ENCODE data around the gene FBXL15.
"Not testable (repeated sequence)": the region's sequence is repeated elsewhere in the genome, so short reads cannot be mapped to it uniquely, and the experiment has no call there.

FBXL15 gene

DNA sequence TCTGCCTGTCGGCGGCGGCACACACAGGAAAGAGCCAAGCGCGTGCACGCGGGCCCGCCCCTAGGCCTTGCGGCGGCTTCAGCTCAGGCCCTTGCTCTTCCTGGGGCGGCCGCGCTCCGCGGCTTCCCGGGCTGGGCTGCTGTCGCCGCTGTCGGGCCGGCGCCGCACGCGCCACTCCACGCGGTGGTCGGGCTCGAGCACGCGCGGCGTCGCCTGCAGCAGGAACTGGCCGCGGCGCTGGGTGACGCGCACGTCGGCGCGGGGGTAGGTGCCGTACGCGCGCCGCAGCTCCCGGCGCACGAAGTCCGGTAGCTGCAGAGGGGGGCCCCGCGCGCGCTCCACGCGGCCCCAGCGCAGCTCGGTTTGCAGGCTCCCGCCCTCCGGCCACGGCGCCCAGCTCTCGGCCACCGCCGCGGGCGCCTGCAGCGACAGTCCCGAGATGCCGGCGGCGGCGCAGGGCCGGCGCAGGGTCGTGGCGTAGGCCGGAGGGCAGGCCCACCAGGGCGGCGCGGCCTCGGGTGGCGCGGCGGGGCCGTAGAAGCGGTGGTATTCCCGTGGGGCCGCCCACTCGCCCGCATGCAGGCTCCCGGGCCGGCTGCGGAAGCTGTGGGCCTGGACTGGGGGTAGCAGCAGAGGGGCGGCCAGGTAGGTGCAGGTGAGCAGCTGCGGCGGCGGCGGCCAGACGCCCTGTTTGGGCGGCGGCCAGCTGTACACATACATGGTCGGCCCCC, 29.9 kb downstream of the FBXL15 start:
- TF ChIP-seq, protein P1, sequence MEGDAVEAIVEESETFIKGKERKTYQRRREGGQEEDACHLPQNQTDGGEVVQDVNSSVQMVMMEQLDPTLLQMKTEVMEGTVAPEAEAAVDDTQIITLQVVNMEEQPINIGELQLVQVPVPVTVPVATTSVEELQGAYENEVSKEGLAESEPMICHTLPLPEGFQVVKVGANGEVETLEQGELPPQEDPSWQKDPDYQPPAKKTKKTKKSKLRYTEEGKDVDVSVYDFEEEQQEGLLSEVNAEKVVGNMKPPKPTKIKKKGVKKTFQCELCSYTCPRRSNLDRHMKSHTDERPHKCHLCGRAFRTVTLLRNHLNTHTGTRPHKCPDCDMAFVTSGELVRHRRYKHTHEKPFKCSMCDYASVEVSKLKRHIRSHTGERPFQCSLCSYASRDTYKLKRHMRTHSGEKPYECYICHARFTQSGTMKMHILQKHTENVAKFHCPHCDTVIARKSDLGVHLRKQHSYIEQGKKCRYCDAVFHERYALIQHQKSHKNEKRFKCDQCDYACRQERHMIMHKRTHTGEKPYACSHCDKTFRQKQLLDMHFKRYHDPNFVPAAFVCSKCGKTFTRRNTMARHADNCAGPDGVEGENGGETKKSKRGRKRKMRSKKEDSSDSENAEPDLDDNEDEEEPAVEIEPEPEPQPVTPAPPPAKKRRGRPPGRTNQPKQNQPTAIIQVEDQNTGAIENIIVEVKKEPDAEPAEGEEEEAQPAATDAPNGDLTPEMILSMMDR (IDR thresholded peaks at IDR 0.05; ENCODE audit: control insufficient read depth, extremely low read depth, insufficient read depth), result no peak
- DNase-seq (ENCODE audit: low read depth), result peak; percentile 70
- peak overlapping the region; percentile 99 for H3K4me3 ChIP-seq (ENCODE audit: low read depth, low read length)

DNA sequence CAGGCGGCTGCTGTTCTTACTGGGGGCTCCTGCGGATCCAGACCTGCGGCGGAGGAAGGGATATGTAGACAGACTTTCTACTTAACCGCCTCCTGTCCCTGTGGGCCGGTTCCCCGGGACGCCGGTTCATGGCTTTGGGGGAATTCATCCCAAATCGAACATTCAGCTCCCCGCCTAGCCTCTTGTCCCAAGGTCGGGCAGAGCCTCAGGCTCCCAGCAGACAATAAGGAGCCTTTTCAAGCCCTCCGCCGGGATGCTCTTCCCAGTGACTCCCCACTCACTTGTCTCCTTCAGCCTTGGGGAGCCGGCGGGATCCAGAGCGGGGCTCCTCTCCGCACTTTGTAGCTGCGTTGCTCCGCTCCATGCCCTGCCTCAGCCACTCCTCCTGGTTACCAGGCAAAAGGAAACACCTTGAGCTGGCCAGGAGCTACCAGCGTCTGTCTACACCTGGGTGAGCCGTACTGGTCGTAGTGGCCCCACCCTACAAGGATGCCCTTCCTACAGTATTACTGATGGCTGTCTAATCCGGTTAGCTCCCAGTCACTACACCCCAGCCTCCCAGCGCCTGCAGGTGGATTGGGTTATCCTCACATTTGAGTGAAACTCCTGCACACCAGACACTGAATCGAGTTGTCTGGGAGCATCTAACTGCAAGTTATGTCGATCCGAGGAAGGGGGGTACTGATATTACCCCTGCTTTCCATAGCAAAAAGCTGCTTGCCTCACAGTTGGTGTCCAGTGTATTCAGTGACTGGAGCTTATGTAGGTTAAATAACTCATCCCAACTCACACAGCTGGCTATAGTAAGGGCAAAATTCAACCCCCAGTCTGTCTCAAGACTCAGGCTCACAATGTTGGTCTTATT, 30.7 kb downstream of the FBXL15 start, which contains the start of gene C10orf95:
TSS of gene C10orf95 (minus strand) at position 439 of the 865 bp plus-strand sequence. CDS start 450 bp downstream, outside the sequence.
- DNase-seq (ENCODE audit: low read depth), result no peak
- H3K4me3 ChIP-seq (ENCODE audit: low read depth, low read length), result peak within 1 kb of the TSS; percentile 99
- TF ChIP-seq, protein P1 (IDR thresholded peaks at IDR 0.05; ENCODE audit: control insufficient read depth, extremely low read depth, insufficient read depth), result no peak

DNA sequence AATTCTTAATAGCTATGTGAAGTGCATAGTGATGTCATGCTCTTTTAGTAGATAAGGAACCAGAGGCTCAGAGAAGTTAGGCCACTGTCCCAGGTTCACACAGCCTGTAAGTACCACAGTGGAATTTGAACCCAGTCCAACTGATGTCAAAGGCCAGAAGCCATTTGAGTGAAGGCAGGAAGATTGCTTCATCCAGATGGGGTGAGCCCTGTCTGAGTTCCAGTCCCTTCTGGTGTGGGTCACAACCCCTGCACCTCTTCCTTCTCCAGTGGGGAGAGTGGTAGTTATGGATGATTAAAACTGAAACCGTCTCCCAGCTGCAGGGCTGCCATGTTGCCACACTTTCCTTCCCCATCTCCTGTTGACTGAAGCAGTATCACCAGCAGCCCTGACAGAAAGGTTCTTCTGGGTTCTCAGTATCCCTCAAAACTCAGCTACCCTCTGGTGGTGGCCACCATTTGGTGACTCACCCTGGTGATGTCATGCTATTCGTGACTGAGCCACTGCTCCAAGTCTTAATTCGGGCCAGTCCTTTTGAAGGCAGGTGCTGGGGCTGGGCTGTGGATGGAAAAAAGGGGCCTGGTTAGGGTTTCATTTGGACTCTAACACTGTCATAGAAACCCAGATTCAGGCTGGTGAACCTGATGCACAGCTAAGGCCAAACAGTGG, 32.2 kb downstream of the FBXL15 start:
- DNase-seq (ENCODE audit: low read depth), result no peak
- TF ChIP-seq, protein P1 (IDR thresholded peaks at IDR 0.05; ENCODE audit: control insufficient read depth, extremely low read depth, insufficient read depth), result no peak
- H3K4me3 ChIP-seq (ENCODE audit: low read depth, low read length), result no peak overlapping the region

DNA sequence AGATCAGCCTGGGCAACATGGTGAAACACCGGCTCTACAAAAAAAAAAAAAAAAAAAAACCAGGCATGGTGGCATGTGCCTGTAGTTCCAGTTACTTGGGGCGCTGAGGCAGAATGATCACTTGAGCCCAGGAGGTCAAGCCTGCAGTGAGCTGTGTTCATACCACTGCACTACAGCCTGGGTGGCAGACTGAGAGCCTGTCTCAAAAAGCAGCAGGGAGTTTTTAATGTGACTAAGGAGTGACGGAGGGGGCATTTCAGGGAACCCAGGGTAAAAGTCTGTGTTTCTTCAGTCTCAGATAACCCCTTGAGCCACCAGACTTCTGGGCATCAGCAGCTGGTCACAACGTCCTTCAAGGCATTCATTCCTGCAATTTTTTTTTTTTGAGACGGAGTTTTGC, 32.9 kb downstream of the FBXL15 start:
- no peak for DNase-seq (ENCODE audit: low read depth)
- TF ChIP-seq, protein P1 (IDR thresholded peaks at IDR 0.05; ENCODE audit: control insufficient read depth, extremely low read depth, insufficient read depth), result no peak
- H3K4me3 ChIP-seq (ENCODE audit: low read depth, low read length), result no peak overlapping the region

DNA sequence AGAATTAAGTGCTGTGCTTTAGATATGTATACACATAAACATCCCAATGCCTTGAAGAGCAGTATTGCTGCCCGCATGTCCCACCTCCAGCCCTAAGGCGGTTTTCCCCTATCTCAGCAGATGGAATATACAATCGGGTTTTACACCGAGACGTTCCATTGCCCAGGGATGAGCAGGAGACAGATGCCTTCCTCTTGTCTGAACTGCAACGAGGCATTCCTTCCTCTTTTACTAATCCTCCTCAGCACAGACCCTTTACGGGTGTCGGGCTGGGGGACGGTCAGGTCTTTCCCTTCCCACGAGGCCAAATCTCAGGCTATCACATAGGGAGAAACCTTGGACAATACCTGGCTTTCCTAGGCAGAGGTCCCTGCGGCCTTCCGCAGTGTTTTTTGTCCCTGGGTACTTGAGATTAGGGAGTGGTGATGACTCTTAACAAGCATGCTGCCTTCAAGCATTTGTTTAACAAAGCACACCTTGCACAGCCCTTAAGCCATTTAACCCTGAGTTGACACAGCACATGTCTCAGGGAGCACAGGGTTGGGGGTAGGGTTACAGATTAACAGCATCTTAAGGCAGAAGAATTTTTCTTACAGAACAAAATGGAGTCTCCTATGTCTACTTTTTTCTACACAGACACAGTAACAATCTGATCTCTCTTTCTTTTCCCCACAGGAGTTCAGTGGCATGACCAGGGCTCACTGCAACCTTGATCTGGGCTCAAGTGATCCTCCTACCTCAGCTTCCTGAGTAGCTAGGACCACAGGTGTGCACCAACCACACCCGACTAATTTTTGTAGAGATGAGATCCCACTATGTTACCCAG, 34.2 kb downstream of the FBXL15 start:
- H3K4me3 ChIP-seq (ENCODE audit: low read depth, low read length); DNase-seq (ENCODE audit: low read depth): not testable (repeated sequence)

DNA sequence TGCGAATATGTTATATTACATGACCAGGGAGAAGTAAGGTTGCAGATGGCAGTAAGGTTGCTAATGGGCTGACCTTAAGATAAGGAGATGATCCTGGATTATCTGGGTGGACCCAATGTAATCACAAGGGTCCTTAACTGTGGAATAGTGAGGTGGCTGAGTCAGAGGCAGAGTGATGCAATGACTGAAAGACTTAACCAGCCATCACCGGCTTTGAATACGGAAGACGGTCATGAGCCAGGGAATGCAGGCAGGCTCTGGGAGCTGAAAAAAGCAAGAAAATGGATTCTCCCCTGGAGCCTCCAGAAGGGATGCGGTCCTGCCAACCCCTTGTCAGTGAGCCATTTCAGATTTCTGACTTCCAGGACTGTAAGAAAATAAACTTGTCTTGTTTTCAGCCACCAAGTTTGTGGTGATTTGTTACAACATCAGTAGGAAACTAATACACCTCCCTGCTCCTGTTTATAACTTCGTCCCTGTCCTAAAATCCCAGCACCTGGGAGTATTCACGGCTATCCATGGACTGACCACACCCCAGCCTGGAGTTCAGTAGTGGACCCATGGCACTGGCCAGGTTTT, 35.3 kb downstream of the FBXL15 start:
- DNase-seq (ENCODE audit: low read depth), result no peak
- TF ChIP-seq, protein P1 (IDR thresholded peaks at IDR 0.05; ENCODE audit: control insufficient read depth, extremely low read depth, insufficient read depth), result no peak
- no peak overlapping the region for H3K4me3 ChIP-seq (ENCODE audit: low read depth, low read length)

Measured in LNCaP clone FGC (cell line).